DMS53 treated with DMSO at 0.1 percent for 48 hours (cell line): Measurements from ENCODE around the gene WNT9A.
A peak's percentile ranks its signal among the peaks of the same experiment; 100 is the strongest.

Experiments
- DNase-seq: peaks from one replicate; lab custom pipeline; 2025; ENCODE audit not compliant: unreplicated experiment; lab: John Stamatoyannopoulos, UW

The WNT9A gene

GRCh38 chr1:227955808-227956207 is 8.1 kb upstream of the WNT9A start:
- no peak for DNase-seq

GRCh38 chr1:227954163-227954850 is 6.6 kb upstream of the WNT9A start:
- DNase-seq, result no peak

GRCh38 chr1:227953022-227953412 is 5.3 kb upstream of the WNT9A start:
- DNase-seq, result no peak

GRCh38 chr1:227952374-227953021 is 4.8 kb upstream of the WNT9A start:
- DNase-seq, result no peak

- DNase-seq, result no peak
Observed at GRCh38 chr1:227951624-227952373, 4.1 kb upstream of the WNT9A start.

- no peak for DNase-seq
Observed at GRCh38 chr1:227950735-227951346, 3.1 kb upstream of the WNT9A start.

- no peak for DNase-seq
Observed at GRCh38 chr1:227949954-227950734, 2.4 kb upstream of the WNT9A start.

- DNase-seq, result no peak
Observed at GRCh38 chr1:227949341-227949921, 1.7 kb upstream of the WNT9A start.

GRCh38 chr1:227948493-227949260 is 945 bp upstream of the WNT9A start:
- peak; percentile 3 for DNase-seq

GRCh38 chr1:227947386-227947675 is 401 bp downstream of the WNT9A start:
- DNase-seq, result peak; percentile 31

GRCh38 chr1:227946624-227947385 is 927 bp downstream of the WNT9A start:
- DNase-seq, result peak; percentile 90

- peak; percentile 90 for DNase-seq
Observed at GRCh38 chr1:227945891-227946623, 1.7 kb downstream of the WNT9A start.

GRCh38 chr1:227944931-227945890 is 2.5 kb downstream of the WNT9A start:
- DNase-seq, result no peak

- DNase-seq, result no peak
Observed at GRCh38 chr1:227944090-227944930, 3.4 kb downstream of the WNT9A start.

GRCh38 chr1:227943381-227944089 is 4.2 kb downstream of the WNT9A start:
- no peak for DNase-seq

GRCh38 chr1:227942716-227943261 is 4.9 kb downstream of the WNT9A start:
- no peak for DNase-seq
